ENCODE results near the gene CORO2A. TPM values are rescaled to one million over a fixed set of nuclear protein-coding genes. Genes with fewer than 3 reads are reported as not detected.

CORO2A gene
- total and polyA plus RNA-seq, 2 of the 13 experiments (the other 11 are each of a cell fraction or from before 2014, with no cell fraction given), result 14.4 to 15.3 TPM

GRCh38 chr9:98146101-98146991, 46.1 kb downstream of the CORO2A start (continued):
- TF ChIP-seq HNF1A (IDR thresholded peaks at IDR 0.05; ENCODE audit: low read depth), result no peak
- peak; percentile 63; the same call in 1 of the 2 replicates for TF ChIP-seq HNF1A (CRISPR knock-in tag; IDR thresholded peaks at IDR 0.05; ENCODE audit: borderline replicate concordance)
- TF ChIP-seq ZNF589 (CRISPR knock-in tag; conservative IDR thresholded peaks at IDR 0.05), result no peak
- TF ChIP-seq CBX5 (CRISPR knock-in tag; IDR thresholded peaks at IDR 0.05; ENCODE audit: borderline replicate concordance), result peak; percentile 85; the same call in 1 of the 2 replicates
- TF ChIP-seq ZNF737 (CRISPR knock-in tag; IDR thresholded peaks at IDR 0.05; ENCODE audit: borderline replicate concordance), result no peak
- no peak for TF ChIP-seq TRIM22 (IDR thresholded peaks at IDR 0.05)
- peak; percentile 95 for TF ChIP-seq PATZ1 (CRISPR knock-in tag; IDR thresholded peaks at IDR 0.05)
- TF ChIP-seq RAD51 (IDR thresholded peaks at IDR 0.05; ENCODE audit: borderline replicate concordance), result no peak
- TF ChIP-seq ZNF784 (CRISPR knock-in tag; IDR thresholded peaks at IDR 0.05; ENCODE audit: borderline replicate concordance), result no peak
- no peak; the same call in 1 of the 2 replicates for TF ChIP-seq MXD3 (CRISPR knock-in tag; IDR thresholded peaks at IDR 0.05)
- TF ChIP-seq SATB2 (CRISPR knock-in tag; IDR thresholded peaks at IDR 0.05), result no peak
- no peak for TF ChIP-seq KAT2B (IDR thresholded peaks at IDR 0.05; ENCODE audit: borderline replicate concordance, low read depth, low read length)
- peak; percentile 62 for TF ChIP-seq MAX (IDR thresholded peaks at IDR 0.05)
- TF ChIP-seq PAX8 (CRISPR knock-in tag; IDR thresholded peaks at IDR 0.05; ENCODE audit: borderline replicate concordance), result no peak

Measured in HepG2 (cell line).